NCI-H1105 (cell line): ENCODE results near the gene PTPN12.
A peak's percentile ranks its signal among the peaks of the same experiment; 100 is the strongest.
"Not testable (repeated sequence)": the region's sequence is repeated elsewhere in the genome, so short reads cannot be mapped to it uniquely, and the experiment has no call there.

Source experiments
- DNase-seq: peaks from one replicate; lab custom pipeline; 2025; lab: John Stamatoyannopoulos, UW

PTPN12 gene

DNA sequence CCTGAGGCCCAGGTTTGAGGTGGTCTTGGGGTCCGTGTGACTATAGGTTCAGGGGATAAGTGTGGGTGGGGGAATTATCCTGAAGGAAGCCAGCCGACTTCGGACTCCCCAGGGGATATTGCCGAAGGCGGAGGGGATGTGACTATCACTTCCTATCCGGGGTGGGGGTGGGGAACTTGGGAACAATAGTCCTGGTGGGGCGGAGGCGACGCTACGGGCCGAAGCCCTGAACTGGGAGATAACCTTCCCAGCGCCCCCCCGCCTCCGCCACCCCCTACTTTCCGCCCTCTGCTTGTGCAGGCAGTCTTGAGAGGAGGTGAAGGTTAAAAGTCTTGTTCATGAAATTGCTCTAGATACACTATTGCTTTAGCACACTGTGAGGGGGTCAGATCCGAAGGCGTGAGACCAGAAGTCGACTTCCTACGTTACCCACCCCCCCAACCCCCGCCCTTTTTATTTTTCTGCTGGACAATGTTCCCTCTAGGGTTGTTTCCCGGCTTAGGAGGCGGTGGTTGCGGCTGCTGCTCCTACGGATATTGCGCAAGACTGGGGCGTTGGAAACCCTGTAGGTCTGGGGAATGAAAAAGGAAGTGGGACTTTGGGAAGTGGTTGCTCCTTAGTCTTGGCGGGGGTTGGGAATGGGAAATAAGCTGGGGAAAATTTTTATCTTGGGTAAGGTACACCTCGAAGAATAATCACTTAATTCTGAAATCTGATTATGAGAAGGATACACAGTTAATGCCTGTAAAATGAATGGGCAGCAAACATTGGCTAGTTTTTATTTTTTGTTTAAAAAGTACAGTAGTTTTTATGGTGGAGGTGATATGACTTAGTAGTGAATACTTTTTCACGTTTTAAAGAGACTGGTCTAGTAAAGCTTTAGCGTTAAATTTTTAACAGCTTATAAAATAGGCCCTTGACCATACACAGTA lies 1.5 kb downstream of the PTPN12 start:
- DNase-seq, result peak; percentile 75

DNA sequence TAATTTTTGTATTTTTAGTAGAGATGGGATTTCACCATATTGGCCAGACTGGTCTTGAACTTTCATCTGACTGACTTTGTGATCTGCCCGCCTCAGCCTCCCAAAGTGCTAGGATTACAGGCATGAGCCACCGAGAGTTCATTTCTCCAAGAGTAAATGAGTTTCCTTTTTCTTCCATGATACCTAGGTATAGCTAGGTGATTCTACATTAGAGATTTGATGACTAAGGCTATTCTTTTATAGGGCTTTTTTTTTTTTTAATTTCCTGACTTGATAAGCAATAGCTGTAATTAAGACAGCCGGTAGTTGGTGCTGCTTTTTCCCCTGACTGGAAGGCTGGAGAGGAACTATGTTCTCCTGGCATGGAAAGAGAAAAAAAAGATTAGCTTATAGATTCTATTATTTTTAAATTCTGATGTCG lies 3.3 kb downstream of the PTPN12 start:
- DNase-seq, result no peak

DNA sequence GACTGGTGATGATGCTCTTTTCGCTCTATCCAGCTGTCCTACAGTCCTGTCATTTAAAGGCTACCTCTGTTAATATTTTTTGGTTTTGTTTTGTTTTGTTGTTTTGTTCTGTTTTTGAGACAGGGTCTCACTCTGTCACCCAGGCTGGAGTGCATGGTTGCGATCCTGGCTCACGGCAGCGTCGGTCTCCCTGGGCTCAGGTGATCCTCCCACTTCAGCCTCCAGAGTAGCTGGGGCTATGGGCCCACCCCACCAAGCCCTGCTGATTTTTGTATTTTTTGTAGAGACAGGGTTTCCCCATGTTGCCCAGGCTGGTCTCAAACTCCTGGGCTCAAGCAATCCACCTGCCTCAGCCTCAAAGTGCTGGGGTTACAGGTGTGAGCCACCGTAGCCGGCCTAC lies 3.9 kb downstream of the PTPN12 start:
- not testable (repeated sequence) for DNase-seq

DNA sequence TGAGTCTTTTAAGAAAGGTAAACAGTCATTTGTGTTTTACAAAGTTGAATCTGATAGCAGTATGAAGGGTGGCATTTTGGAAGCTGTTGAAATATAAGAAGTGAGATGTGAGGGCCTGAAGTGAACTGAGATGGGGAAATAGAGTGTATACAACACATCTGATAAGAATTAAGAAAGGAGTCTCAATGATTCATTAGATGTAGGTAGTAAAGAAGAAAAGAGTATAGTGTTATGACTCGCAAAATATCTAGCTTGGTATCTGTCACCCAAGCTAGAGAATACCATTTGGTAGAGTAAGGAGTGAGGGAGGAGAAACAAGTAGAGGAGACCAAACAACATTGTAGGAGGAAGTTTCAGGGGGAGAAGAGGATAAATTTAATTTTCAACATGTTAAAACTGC lies 5.3 kb downstream of the PTPN12 start:
- DNase-seq, result no peak

DNA sequence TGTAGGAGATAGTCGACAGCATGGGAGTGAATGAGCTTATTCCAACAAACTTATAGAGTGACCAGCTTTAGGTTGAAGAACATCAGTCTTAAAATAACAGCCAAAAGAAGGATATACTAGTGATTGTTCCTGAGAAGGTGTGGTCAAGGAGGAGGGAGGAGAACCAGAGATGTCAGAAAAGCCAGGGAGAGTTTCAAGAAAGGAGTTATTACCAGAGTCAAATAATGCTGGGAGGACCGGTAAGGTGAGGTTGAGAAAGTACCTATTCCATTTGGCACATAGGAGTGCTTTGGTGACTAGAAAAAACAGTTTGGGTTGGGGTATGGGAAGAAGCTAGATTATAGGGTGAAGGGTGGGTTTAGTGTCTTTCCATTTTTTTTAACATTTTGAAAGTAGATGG lies 5.8 kb downstream of the PTPN12 start:
- DNase-seq, result no peak

DNA sequence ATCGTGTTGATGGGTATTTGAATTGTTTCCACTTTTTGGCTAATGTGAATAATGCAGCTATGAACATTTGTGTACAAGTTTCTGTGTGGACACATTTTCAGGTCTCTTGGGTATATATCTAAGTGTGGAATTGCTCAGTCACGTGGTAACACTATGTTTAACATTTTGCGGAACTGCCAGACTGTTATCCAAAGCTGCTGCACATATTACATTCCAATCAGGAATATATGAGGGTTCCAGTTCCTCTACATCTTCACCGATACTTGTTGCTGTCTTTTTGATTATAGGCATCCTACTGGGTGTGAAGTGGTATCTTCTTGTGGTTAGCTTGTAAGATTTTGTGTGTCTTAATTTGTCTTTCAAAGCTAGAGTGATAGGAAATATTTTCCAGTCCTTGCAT lies 6.8 kb downstream of the PTPN12 start:
- no peak for DNase-seq

DNA sequence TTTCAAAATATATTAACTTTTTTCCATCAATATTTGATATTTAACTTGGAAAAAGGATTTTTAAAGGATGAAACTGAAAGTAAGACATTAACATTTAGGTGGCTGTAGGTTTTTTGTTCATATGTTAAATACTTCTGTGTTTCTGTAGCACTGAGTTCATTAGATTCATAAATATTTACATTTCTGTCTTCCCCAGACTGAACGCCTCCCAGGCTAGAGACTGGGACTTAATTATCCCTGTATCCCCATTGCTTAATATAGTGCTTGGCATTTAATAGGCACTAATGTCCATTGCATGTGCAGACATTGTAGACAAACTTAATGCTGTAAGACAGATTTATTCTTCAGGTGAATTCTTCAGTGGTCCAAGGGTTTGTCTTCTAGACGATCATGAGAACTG lies 7.4 kb downstream of the PTPN12 start:
- DNase-seq, result no peak

DNA sequence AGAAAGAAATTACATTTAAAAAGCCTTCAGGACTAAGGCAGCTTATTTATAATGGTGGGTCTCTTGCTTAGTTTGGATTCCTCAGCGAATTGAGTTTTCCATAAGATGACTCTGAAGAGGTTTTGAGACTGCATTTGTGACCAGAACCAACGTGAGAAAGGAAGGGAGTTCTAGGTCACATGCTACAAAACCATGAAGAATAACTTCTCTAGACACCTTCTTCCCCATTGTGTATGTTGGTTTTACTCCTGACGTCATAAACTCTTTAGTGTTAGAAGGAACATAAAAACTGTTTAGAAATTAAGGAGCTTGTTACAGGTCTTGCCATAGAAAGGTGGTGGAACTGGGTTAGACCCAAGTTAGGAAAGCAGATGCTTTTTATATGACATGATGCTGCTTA lies 11.1 kb downstream of the PTPN12 start:
- no peak for DNase-seq

DNA sequence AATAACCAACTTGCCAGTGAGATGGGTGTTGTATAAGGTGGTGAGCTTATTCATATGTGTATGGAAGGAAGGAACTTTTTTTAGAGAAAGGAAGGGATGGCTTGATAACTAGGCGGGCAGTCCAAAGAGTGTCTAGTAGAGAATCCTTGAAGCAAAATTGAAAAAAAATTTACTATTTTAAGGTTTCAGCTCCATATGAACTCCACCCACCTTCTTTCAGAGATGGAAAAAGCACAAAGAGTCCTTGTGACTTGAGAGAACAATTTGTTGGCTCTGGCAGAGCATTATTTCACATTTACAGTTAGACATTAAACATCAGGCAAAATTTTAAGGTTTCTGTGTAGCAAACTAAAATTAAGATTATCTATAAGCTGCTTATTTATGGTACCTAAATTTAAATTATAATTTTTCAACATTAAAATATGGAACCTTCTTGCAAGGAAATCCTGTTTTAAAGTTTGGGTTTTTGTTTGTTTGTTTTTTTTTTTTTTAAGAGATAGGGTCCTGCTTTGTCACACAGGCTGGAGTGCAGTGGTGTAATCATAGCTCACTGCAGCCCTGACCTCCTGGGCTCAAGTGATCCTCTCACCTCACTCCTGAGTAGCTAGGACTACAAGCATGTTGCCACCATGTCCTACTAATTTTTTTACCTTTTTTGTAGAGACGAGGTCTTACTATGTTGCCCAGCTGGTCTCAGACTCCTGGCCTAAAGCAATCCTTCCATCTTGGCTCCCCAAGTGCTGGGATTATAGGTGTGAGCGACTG lies 12.2 kb downstream of the PTPN12 start:
- DNase-seq, result no peak

DNA sequence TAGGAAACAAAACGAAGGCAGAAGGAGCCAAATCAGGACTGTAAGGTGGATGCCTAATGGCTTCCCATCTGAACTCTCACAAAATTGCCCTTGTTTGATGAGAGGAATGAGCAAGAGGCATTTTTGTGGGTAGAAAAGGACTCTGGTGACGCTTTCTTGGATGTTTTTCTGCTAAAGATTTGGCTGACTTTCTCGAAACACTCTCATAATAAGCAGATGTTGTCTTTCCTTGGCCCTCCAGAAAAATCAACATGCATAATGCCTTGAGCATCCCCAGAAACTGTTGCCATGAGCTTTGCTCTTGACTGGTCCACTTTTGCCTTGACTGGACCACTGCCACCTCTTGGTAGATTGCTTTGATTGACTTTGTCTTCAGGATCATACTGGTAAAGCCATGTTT lies 13.5 kb downstream of the PTPN12 start:
- no peak for DNase-seq

DNA sequence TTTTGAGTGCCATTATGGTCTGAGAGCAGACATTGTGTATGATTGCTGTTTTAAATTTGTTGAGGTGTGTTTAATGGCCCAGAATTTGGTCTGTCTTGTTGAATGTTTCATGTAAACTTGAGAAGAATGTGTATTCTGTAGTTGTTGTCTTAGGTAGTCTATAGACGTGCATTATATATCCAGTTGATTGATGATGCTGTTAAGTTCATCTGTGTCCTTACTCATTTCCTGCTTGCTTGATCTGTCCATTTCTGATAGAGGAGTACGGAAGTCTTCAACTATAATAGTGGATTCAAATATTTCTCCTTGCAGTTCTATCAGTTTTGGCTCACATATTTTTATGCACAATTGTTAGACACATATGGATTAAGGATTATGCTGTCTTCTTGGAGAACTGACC lies 16.0 kb downstream of the PTPN12 start:
- DNase-seq, result no peak

DNA sequence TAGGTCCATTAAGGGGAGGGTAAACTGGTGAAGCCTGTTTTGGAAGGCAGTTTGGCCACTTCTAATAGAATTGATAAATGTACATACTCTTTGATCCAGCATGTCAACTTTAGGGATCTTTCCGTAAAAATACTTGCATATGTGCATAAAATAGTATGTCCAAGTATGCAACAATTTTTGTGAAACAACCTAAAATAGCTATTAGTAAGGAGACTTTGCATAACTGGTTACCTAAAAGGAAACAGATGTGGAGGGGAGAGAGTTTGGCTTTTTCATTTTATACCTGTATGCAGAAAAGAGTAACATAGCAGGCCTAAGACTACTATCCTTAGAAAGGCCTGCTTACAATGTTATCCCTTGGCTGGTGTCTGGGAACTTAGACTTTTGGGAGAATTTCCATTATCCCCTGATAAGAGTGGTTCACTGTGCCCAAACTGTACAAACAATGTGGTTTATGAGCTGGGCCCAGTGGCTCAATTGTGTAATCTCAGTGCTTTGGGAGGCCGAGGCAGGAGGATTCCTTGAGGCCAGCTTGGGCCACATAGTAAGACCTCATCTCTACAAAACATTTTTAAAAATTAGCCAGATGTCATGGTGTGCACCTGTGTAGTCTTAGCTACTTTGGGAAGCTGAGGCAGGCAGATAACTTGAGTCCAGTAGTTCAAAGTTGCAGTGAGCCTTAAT lies 21.3 kb downstream of the PTPN12 start:
- no peak for DNase-seq

DNA sequence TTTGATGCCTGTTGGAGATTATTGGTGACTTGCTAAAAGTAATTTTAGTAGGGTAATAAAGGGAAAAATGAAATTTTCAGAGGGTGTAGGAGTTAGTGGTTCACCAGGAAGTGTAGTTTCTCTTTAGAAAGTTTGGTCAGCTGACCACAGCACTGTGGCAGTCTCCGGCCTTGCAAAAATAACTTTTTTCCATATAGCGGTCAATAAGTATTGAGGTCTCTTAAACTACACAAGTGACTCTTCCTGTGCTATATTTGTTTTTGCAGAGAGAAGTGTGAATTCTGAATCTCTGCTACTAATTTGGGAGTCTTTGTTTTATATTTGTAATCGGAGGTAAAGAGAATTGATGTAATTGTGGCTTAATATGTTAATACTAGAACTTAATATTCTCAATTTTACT lies 24.3 kb downstream of the PTPN12 start:
- DNase-seq, result no peak

DNA sequence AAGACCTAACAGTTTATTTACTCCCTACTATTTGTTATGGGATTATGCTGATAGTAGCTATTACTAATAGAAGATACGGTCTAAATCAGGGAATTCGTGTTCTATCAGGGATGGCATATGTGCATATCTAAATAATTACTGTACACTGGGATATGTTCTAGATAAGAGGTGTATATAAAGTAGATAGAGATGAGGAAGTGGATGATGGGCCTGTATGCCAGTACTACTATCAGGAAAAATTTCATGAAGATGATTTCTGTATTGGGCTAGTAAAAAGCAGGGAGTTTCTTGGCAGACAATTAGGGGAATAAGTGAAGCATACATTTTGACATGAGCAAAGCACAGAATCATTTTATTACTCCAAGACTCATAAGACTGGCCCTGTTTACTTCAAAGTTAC lies 26.2 kb downstream of the PTPN12 start:
- DNase-seq, result no peak

DNA sequence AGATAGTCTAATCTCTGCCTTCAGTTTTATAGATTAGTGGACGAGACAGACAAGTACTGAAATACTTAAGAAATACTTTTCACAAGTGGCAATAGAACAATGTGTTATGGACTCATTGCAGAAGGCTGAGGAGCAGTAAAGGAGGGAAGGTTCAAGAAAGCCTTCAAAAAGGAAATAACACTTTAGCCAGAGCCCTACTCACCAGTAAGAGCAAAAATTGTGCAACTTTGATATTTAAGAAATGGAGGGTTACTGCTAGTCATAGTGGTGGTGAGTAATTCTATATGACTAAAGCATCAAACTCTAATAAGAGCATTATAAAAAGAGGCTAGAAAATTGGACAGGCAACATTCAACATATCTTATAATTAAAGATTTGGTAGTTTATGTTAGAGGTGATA lies 28.8 kb downstream of the PTPN12 start:
- no peak for DNase-seq

DNA sequence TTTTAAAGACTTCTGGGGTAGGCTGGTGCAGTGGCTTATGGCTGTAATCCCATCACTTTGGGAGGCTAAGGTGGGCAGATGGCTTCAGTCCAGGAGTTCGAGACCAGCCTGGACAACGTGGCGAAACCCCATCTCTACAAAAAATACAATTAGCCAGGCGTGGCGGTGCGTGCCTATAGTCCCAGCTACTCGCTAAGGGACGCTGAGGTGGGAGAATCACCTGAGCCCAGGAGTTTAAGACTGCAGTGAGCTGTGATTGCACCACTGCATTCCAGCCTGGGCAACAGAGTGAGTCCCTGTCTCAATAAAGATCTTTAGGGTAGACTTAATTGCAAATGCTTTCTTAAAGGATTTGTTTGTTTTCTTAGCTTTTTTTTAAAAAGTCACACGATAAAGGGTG lies 29.3 kb downstream of the PTPN12 start:
- DNase-seq, result no peak

DNA sequence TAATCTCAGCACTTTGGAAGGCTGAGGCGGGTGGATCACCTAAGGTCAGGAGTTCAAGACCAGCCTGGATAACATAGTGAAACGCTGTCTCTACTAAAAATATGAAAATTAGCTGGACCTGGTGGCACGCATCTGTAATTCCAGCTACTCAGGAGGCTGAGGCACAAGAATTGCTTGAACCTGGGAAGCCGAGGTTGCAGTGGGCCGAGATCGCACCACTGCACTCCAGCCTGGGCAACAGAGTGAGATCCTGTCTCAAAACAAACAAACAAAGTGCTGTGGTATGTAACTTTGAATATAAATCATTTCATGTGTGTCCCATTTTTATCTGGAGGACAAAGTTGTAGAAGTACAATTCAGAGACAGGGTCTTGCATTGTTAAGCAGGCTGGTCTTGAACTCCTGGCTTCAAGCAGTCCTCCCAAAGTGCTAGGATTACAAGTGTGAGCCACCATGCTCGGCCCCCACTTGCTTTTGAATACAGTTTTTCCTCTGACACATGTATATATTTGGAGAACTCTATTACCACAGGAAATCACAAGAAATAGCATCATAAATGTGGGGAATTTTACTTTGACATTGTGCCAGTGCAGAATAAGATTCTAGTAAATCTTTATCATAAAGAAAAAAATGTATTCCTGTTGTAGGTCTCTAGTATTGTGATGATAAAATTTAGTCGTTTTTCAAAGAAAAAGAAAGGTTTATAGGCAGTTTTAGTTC lies 32.6 kb downstream of the PTPN12 start:
- DNase-seq, result no peak

DNA sequence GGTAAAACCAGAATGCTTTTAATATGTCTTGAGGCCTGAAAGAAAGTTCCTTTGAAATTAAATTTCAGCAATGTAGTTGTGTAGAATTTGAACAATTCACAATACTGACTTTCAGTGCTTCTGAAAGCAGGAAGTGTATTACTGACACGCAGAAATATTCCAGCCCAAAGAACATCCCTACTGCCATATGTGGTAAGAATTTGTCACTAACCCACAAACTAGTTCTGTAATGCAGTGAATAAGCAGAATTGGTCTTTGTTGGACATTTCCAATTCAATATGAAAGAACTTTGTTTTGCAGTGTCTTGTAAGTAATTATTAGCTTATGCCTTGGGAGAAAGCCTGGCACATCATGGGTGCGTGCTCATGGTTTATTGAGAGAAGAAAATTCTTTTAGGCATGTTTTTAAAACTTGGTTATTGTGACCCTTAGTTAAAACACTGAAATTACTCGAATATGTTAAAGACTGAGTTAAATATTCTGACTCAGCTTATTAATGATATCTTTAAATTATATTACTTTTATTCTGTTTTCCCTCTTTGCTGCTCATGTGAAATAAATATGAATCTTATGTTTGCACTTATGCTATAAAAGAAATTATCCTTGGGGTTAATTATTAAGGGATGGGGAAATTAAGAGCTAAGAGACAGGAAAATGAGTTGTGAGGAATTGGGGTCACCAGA lies 33.4 kb downstream of the PTPN12 start:
- no peak for DNase-seq

DNA sequence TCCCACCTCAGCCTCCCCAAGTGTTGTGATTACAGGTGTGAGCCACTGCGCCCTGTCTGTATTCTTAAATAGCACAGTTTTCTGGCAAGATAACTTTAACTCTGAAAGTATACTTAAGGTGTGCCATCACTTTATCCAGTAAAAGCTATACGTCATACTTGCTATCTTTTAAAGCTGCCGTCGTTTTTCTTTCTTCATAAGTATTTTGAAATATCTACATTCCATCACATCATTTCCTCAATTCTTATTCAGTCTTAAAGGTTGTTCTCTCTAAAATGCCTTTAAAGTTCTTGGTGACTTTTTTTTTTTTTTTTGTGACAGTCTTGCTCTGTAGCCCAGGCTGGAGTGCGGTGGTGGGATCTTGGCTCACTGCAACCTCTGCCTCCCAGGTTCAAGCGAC lies 34.7 kb downstream of the PTPN12 start:
- no peak for DNase-seq

DNA sequence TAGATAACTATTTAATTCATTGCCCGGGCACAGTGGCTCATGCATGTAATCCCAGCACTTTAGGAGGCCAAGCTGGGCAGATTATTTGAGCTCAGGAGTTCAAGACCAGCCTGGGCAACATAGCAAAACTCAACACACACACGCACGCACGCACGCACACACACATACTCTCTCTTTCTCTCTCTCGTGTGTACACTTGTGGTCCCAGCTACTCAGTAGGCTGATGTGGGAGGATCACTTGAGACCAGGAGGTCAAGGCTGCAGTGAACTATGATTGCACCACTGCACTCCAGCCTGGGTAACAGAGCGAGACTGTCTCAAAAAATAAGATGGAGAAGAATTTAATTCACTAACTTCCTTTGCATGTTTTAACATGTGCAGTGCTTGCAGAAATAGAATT lies 38.1 kb downstream of the PTPN12 start:
- no peak for DNase-seq

DNA sequence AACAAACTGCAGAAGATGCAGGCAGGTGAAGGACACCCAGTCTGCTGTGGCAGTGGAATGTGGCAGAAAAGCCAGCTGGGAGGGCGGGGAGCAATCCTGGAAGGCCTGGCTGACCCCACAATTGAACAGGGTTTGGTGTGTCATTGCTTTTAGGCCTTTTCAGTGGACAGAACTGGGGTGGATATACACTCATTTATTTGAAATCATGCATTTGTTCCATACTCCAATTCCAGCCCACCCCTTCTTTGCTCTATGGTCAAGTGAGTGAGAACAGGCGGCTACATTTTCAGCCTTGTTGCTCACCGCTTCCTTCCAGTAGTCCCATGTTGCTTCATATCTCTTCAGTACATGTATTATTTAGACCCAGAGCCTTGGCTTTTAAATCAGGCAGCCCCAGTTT lies 39.8 kb downstream of the PTPN12 start:
- no peak for DNase-seq

DNA sequence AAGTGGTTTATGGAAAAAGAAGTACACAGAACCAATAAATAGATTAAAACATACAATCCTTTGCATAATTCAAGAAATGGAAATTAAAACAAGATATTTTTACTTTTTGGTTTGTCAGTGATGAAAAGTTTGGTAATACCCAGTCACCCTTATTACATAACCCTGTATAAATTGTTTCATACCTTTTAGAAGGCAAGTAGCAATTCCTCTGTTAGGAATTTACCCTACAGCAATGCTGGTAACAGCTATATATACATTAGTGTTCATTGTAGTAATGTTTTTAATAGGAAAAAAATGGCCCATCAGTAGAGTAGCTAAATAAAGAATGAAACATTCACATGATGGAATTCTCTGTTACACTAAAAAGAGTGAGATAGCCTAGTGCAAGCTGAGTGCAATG lies 42.7 kb downstream of the PTPN12 start:
- no peak for DNase-seq
